DND-41 (cell line): ENCODE measurements around the gene TMEM117.

Source experiments
- ATAC-seq: fragments of 200-7000 bp; cut with Tn5 transposase; 3 replicates; pipeline ENCODE4 v1.9.1; 2021; ENCODE audit warnings: low read depth; ENCODE audit not compliant: insufficient read depth
- DNase-seq: peaks from one replicate; pipeline ENCODE4 v3.0.0-alpha.2; 2020
- H2AFZ ChIP-seq: 2 replicates; pipeline ENCODE4 v1.6.0; 2012; ENCODE audit warnings: low read depth, low read length
- H3K27ac ChIP-seq: 2 replicates; pipeline ENCODE4 v1.5.1; 2012; ENCODE audit warnings: low read length, inconsistent platforms
- H3K27me3 ChIP-seq: fragments of 200-600 bp; sonication (generic); 2 replicates; pipeline ENCODE4 v1.6.0; 2012; ENCODE audit warnings: low read length, mild to moderate bottlenecking, inconsistent platforms; ENCODE audit not compliant: insufficient read depth, poor library complexity
- H3K36me3 ChIP-seq: 2 replicates; pipeline ENCODE4 v1.5.1; 2012; ENCODE audit warnings: low read length, inconsistent platforms; ENCODE audit not compliant: insufficient read depth
- H3K4me1 ChIP-seq: 2 replicates; pipeline ENCODE4 v1.5.1; 2012; ENCODE audit warnings: mild to moderate bottlenecking, low read length; ENCODE audit not compliant: insufficient read depth
- H3K4me2 ChIP-seq: 2 replicates; pipeline ENCODE4 v1.6.0; 2012; ENCODE audit warnings: mild to moderate bottlenecking, moderate library complexity, low read length, inconsistent platforms; ENCODE audit not compliant: insufficient read depth
- H3K4me3 ChIP-seq, 2 experiments: fragments of 200-600 bp in 1 of 2; shearing (Covaris generic) in 1 of 2; 2 replicates each; pipeline ENCODE4 v1.5.1; 2012 to 2016; ENCODE audit warnings: inconsistent platforms in 2 of 2, low read length in 2 of 2, mild to moderate bottlenecking in 2 of 2, low read depth in 1 of 2, moderate library complexity in 1 of 2
- H3K79me2 ChIP-seq: 2 replicates; pipeline ENCODE4 v1.6.0; 2012; ENCODE audit warnings: low read length, inconsistent platforms; ENCODE audit not compliant: insufficient read depth
- H3K9ac ChIP-seq: 2 replicates; pipeline ENCODE4 v1.6.0; 2012; ENCODE audit warnings: low read depth, mild to moderate bottlenecking, inconsistent platforms, low read length, moderate library complexity
- H3K9me3 ChIP-seq: 2 replicates; pipeline ENCODE4 v1.5.1; 2012; ENCODE audit warnings: low read length, moderate library complexity, mild to moderate bottlenecking, inconsistent platforms; ENCODE audit not compliant: insufficient read depth, severe bottlenecking
- H4K20me1 ChIP-seq: 2 replicates; pipeline ENCODE4 v1.6.0; 2012; ENCODE audit warnings: low read length; ENCODE audit not compliant: insufficient read depth
- CTCF ChIP-seq: IDR thresholded peaks from 2 replicates; pipeline ENCODE4 v1.5.1; 2012; ENCODE audit warnings: borderline replicate concordance, low read length, moderate library complexity, mild to moderate bottlenecking; ENCODE audit not compliant: poor library complexity, severe bottlenecking; ENCODE audit errors: extremely low read depth
- EZH2 ChIP-seq: IDR thresholded peaks from 3 replicates; pipeline ENCODE4 v1.6.1; 2012; ENCODE audit warnings: borderline replicate concordance, low read depth, mild to moderate bottlenecking, moderate library complexity, low read length, inconsistent platforms; ENCODE audit not compliant: severe bottlenecking

Gene TMEM117

GRCh38 chr12:43981726-43982125, 145.8 kb downstream of the TMEM117 start:
- H3K4me2 ChIP-seq = no peak overlapping the region
- DNase-seq (no peak), ATAC-seq (no peak)
- H3K79me2 ChIP-seq = no peaks in the 10 kb centered on the region
- H3K9me3 ChIP-seq = no peaks in the 10 kb centered on the region
- H3K27ac ChIP-seq = no peak overlapping the region
- TF ChIP-seq EZH2 (no peak), CTCF (no peak)
- H2AFZ ChIP-seq = no peak overlapping the region
- no peaks in the 10 kb centered on the region for H4K20me1 ChIP-seq
- no peak overlapping the region for H3K4me3 ChIP-seq
- no peaks in the 10 kb centered on the region for H3K4me1 ChIP-seq
- H3K9ac ChIP-seq = no peak overlapping the region
- H3K27me3 ChIP-seq = no peaks in the 10 kb centered on the region
- H3K36me3 ChIP-seq = no peaks in the 10 kb centered on the region

GRCh38 chr12:43982544-43982943, 146.7 kb downstream of the TMEM117 start:
- H3K79me2 ChIP-seq = no peaks in the 10 kb centered on the region
- no peak for ATAC-seq

GRCh38 chr12:43988838-43989560, 153.1 kb downstream of the TMEM117 start:
- H2AFZ ChIP-seq = no peak overlapping the region
- DNase-seq (no peak), ATAC-seq (no peak)
- no peak overlapping the region for H3K27ac ChIP-seq
- H3K79me2 ChIP-seq = no peaks in the 10 kb centered on the region
- no peak overlapping the region for H3K4me2 ChIP-seq
- no peak for TF ChIP-seq CTCF
- no peak for TF ChIP-seq EZH2
- no peaks in the 10 kb centered on the region for H3K4me1 ChIP-seq
- H3K36me3 ChIP-seq = no peaks in the 10 kb centered on the region
- no peaks in the 10 kb centered on the region for H3K27me3 ChIP-seq
- no peaks in the 10 kb centered on the region for H4K20me1 ChIP-seq
- H3K9me3 ChIP-seq = no peaks in the 10 kb centered on the region
- no peak overlapping the region for H3K9ac ChIP-seq
- H3K4me3 ChIP-seq = no peak overlapping the region

More at GRCh38 chr12:43982544-43982943, 146.7 kb downstream of the TMEM117 start:
- no peaks in the 10 kb centered on the region for H3K4me1 ChIP-seq
- H3K9me3 ChIP-seq = no peaks in the 10 kb centered on the region
- no peaks in the 10 kb centered on the region for H3K36me3 ChIP-seq
- no peak for DNase-seq
- H3K4me3 ChIP-seq = no peak overlapping the region
- H2AFZ ChIP-seq = no peak overlapping the region
- no peaks in the 10 kb centered on the region for H3K27me3 ChIP-seq
- H4K20me1 ChIP-seq = no peaks in the 10 kb centered on the region
- TF ChIP-seq EZH2 = no peak
- TF ChIP-seq CTCF = no peak
- H3K9ac ChIP-seq = no peak overlapping the region
- H3K4me2 ChIP-seq = no peak overlapping the region
- no peak overlapping the region for H3K27ac ChIP-seq

DNA sequence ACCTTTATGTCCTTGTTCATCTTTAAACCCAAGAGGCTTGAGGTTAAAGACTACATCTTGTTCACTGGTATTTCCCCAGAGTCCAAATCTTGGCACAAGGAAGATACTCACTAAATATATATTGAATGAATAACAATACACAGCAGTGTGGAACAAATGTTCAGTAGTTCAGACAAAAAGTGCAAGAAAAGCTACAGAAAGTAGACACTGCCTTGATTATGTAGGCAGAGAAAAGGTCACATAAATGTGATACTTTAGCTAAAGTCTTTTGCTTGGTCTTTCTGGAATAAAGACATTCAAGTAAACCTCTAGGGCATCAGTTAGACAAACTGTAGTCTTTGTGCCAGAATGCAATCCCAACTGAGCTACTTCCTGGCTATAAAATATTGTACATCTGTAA, 157.0 kb downstream of the TMEM117 start:
- Histone ChIP-seq H2AFZ (no peak overlapping the region), H3K4me2 (no peak overlapping the region), H3K9me3 (no peaks in the 10 kb centered on the region), H3K27ac (no peak overlapping the region), H3K9ac (no peak overlapping the region), H3K79me2 (no peaks in the 10 kb centered on the region), H4K20me1 (no peaks in the 10 kb centered on the region), H3K4me3 (no peak overlapping the region), H3K4me1 (no peaks in the 10 kb centered on the region), H3K27me3 (no peaks in the 10 kb centered on the region), H3K36me3 (no peaks in the 10 kb centered on the region)
- no peak for ATAC-seq
- no peak for DNase-seq
- TF ChIP-seq EZH2 = no peak
- no peak for TF ChIP-seq CTCF
